VCaP (cell line): ENCODE measurements around the gene SPPL2A.

Experiments
- H3K27ac ChIP-seq: fragments of 450-650 bp; 2 replicates; pipeline ENCODE4 v1.5.1; 2017
- CTCF ChIP-seq: fragments of 450-650 bp; conservative IDR thresholded peaks from 2 replicates; pipeline ENCODE4 v1.5.1; 2017; ENCODE audit warnings: mild to moderate bottlenecking, moderate library complexity

SPPL2A gene

GRCh38 chr15:50764461-50765194 is 878 bp downstream of the SPPL2A start:
- no peak for TF ChIP-seq CTCF

GRCh38 chr15:50758712-50759205 is 6.7 kb downstream of the SPPL2A start:
- no peak overlapping the region for H3K27ac ChIP-seq
- TF ChIP-seq CTCF = no peak

More at GRCh38 chr15:50764461-50765194, 878 bp downstream of the SPPL2A start:
- peak overlapping the region; percentile 81 for H3K27ac ChIP-seq

- no peak for TF ChIP-seq CTCF
- H3K27ac ChIP-seq = no peak overlapping the region
Measured at GRCh38 chr15:50753463-50753862, 12.0 kb downstream of the SPPL2A start.

GRCh38 chr15:50751394-50751793 is 14.1 kb downstream of the SPPL2A start:
- no peak for TF ChIP-seq CTCF
- no peak overlapping the region for H3K27ac ChIP-seq

- no peak for TF ChIP-seq CTCF
Measured at GRCh38 chr15:50750227-50750705, 15.2 kb downstream of the SPPL2A start.

GRCh38 chr15:50747523-50747922 is 18.0 kb downstream of the SPPL2A start:
- TF ChIP-seq CTCF = no peak
- no peak overlapping the region for H3K27ac ChIP-seq

More at GRCh38 chr15:50750227-50750705, 15.2 kb downstream of the SPPL2A start:
- no peak overlapping the region for H3K27ac ChIP-seq

- no peak for TF ChIP-seq CTCF
- H3K27ac ChIP-seq = no peak overlapping the region
Measured at GRCh38 chr15:50744601-50745000, 20.9 kb downstream of the SPPL2A start.
